Caco-2 (cell line): ENCODE data around the gene FXYD2. TPM values are rescaled to one million over a fixed set of nuclear protein-coding genes. Genes with fewer than 3 reads are reported as not detected.
A peak's percentile ranks its signal among the peaks of the same experiment; 100 is the strongest.

ENCODE experiments used
- BruUV-seq: library from RNA; stranded (reverse); fragments of 400-500 nt; replicated peaks from 2 replicates; lab custom pipeline; 2021; lab: Mats Ljungman, UMichigan
- CTCF ChIA-PET: fragments of 300-600 bp; sonication (Branson Sonifier 250); formaldehyde crosslinking; loops from one replicate; lab custom pipeline; 2022; ENCODE audit warnings: antibody characterized with exemption; lab: Charles Lee
- POLR2A ChIA-PET: fragments of 300-600 bp; sonication (Branson Sonifier 250); formaldehyde crosslinking; loops from one replicate; lab custom pipeline; 2022; ENCODE audit warnings: antibody characterized with exemption; lab: Charles Lee
- DNase-seq, 2 experiments: peaks; one replicate each; pipeline versions ENCODE4 v3.0.0 to v3.0.0-alpha.2; 2020 to 2022
- H3K27me3 ChIP-seq: replicated peaks from 2 replicates; pipeline ENCODE4 v1.6.0; 2011; ENCODE audit warnings: low read length; ENCODE audit not compliant: control insufficient read depth, insufficient read depth
- H3K36me3 ChIP-seq: 2 replicates; pipeline ENCODE4 v1.5.1; 2011; ENCODE audit warnings: low read length; ENCODE audit not compliant: control insufficient read depth, insufficient read depth
- H3K4me1 ChIP-seq: fragments of 250-450 bp; sonication (Bioruptor Pico); 2 replicates; pipeline ENCODE4 v1.5.1; 2020; ENCODE audit warnings: mild to moderate bottlenecking
- H3K4me3 ChIP-seq: 2 replicates; pipeline ENCODE4 v1.5.1; 2011; ENCODE audit warnings: low read depth, mild to moderate bottlenecking, control low read depth, low read length
- H3K9me3 ChIP-seq: fragments of 250-450 bp; sonication (Bioruptor Pico); 2 replicates; pipeline ENCODE4 v1.5.1; 2020; ENCODE audit warnings: mild to moderate bottlenecking, moderate library complexity
- H3K27ac Mint-ChIP-seq: one replicate; pipeline ENCODE4 v1.8.0; 2022; ENCODE audit warnings: mixed read lengths; ENCODE audit not compliant: unreplicated experiment
- H3K27me3 Mint-ChIP-seq: one replicate; pipeline ENCODE4 v1.8.0; 2022; ENCODE audit warnings: mixed read lengths; ENCODE audit not compliant: insufficient read depth, unreplicated experiment
- H3K36me3 Mint-ChIP-seq: one replicate; pipeline ENCODE4 v1.8.0; 2022; ENCODE audit warnings: mild to moderate bottlenecking, mixed read lengths; ENCODE audit not compliant: insufficient read depth, unreplicated experiment
- H3K4me1 Mint-ChIP-seq: one replicate; pipeline ENCODE4 v1.8.0; 2022; ENCODE audit warnings: low read depth, mixed read lengths; ENCODE audit not compliant: unreplicated experiment
- H3K4me3 Mint-ChIP-seq: one replicate; pipeline ENCODE4 v1.8.0; 2022; ENCODE audit warnings: mild to moderate bottlenecking, moderate library complexity, mixed read lengths; ENCODE audit not compliant: unreplicated experiment
- H3K9me3 Mint-ChIP-seq: one replicate; pipeline ENCODE4 v1.8.0; 2022; ENCODE audit warnings: mixed read lengths; ENCODE audit not compliant: unreplicated experiment
- intact Hi-C: fragments of 100-400 bp; cut with micrococcal nuclease; formaldehyde crosslinking; loops from one replicate; pipeline ENCODE4 v1.10.0; 2022; ENCODE audit not compliant: unreplicated experiment
- total RNA-seq: library from RNA; stranded (reverse); gene quantifications from 2 replicates; pipeline ENCODE4 v1.2.3, GENCODE V29; 2022
- TF ChIP-seq, protein P1 (sequence below), 2 experiments: fragments of 200-600 bp in 1 of 2; IDR thresholded peaks; 1 replicate in 1 of 2; 2 replicates in 1 of 2; pipeline versions ENCODE4 v1.5.1 to v1.8.0; 2011 to 2022; ENCODE audit warnings: antibody characterized with exemption in 1 of 2, control low read depth in 1 of 2, inconsistent platforms in 1 of 2, low read depth in 1 of 2, low read length in 1 of 2, mild to moderate bottlenecking in 1 of 2, moderate library complexity in 1 of 2; ENCODE audit not compliant: insufficient read depth in 1 of 2, severe bottlenecking in 1 of 2, unreplicated experiment in 1 of 2

Gene FXYD2
- total RNA-seq, 1 experiment from 2014 or later: 0.48 TPM

DNA sequence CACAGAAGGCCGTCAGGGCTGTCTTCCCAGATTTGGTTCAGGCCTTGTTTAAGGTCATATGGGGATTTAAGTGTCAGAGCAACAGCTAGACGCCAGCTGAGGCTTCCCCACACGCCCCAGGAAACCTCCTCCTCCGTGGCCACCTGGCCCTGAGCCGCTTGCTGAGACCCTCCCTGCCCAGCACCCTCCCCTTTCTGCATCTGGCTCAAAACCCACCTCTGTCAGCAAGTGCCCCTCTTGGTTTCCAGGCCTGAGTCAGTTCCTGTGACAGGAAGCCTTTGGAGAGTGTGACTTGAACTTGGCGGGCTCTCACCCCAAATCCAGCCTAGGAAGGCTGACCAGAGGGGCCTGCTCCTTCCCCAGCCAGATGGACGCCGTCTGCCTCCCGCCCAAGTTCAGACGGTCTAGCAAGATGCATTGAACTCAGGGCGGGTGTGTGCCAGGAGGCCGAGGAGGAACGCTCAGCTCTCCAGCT, 561 bp downstream of the FXYD2 start:
- Mint-ChIP-seq H3K27me3 (no peaks in the 10 kb centered on the region), H3K9me3 (no peaks in the 10 kb centered on the region), H3K36me3 (peaks cover 5% of the 10 kb centered on the region), H3K27ac (no peak overlapping the region), H3K4me1 (peaks cover 7% of the 10 kb centered on the region), H3K4me3 (no peak overlapping the region)
- CTCF ChIA-PET: interaction anchor here (0.6 to 4.3 kb wide), 6 partner anchors 10 to 229 kb away, joined by 3 to 39 read pairs (median 4); no protein-coding TSS in a partner anchor
- BruUV-seq: no TSS peak
- POLR2A ChIA-PET: no interaction called here
- Histone ChIP-seq H3K4me3 (no peak overlapping the region), H3K9me3 (no peaks in the 10 kb centered on the region), H3K4me1 (peaks cover 12% of the 10 kb centered on the region), H3K27me3 (no peaks in the 10 kb centered on the region), H3K36me3 (no peaks in the 10 kb centered on the region)
- no peak for DNase-seq
- TF ChIP-seq, protein P1, sequence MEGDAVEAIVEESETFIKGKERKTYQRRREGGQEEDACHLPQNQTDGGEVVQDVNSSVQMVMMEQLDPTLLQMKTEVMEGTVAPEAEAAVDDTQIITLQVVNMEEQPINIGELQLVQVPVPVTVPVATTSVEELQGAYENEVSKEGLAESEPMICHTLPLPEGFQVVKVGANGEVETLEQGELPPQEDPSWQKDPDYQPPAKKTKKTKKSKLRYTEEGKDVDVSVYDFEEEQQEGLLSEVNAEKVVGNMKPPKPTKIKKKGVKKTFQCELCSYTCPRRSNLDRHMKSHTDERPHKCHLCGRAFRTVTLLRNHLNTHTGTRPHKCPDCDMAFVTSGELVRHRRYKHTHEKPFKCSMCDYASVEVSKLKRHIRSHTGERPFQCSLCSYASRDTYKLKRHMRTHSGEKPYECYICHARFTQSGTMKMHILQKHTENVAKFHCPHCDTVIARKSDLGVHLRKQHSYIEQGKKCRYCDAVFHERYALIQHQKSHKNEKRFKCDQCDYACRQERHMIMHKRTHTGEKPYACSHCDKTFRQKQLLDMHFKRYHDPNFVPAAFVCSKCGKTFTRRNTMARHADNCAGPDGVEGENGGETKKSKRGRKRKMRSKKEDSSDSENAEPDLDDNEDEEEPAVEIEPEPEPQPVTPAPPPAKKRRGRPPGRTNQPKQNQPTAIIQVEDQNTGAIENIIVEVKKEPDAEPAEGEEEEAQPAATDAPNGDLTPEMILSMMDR (IDR thresholded peaks at IDR 0.05; ENCODE audit: insufficient read depth in 1 of 2, low read depth in 1 of 2, low read length in 1 of 2, severe bottlenecking in 1 of 2, unreplicated experiment in 1 of 2): no peak
- intact Hi-C loops: loop anchor here (1.0 kb wide), 1 partner anchor 123 kb away; no protein-coding TSS in a partner anchor

DNA sequence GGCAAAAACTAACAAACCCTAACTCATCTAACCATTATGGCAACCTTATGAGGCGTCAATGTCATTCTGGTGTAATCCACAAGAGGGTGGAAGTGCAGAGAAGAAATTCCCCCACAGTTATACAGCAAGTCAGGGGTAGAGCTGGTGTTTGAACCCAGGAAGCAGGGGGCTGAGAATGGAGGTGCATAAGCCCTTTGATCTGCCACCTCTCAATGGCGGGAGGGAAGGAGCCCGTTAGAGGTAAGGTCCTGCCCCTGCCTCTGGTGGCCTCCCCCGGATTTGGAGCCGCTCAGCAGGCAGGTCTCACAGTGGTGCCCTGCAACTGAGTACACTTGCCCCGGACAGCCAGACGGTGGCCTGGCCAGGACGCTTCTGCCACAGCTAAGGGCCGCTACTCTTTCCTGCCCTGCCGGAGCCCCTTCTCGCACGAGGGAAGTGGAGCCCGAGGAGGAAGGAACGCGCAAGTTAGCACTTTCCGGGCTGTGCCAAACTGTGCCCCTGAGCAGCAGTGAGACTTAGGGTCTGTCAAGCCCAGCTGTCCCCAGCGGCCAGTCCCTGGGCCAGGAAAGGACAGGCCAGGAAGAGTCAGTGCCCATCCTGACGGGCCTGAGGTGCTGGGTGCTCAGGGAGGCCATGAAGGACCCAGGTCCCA, 1.1 kb downstream of the FXYD2 start:
- Mint-ChIP-seq H3K36me3 (peaks cover 5% of the 10 kb centered on the region), H3K4me1 (peaks cover 7% of the 10 kb centered on the region), H3K27me3 (no peaks in the 10 kb centered on the region), H3K27ac (no peak overlapping the region), H3K9me3 (no peaks in the 10 kb centered on the region), H3K4me3 (no peak overlapping the region)
- no peaks in the 10 kb centered on the region for H3K9me3 ChIP-seq
- H3K36me3 ChIP-seq: no peaks in the 10 kb centered on the region
- TF ChIP-seq, protein P1 (IDR thresholded peaks at IDR 0.05; ENCODE audit: insufficient read depth in 1 of 2, low read depth in 1 of 2, low read length in 1 of 2, severe bottlenecking in 1 of 2, unreplicated experiment in 1 of 2): peak; percentile 54 to 58
- no TSS peak for BruUV-seq
- intact Hi-C loops: loop anchor here (1.0 kb wide), 1 partner anchor 124 kb away; no protein-coding TSS in a partner anchor
- H3K4me1 ChIP-seq: peaks cover 14% of the 10 kb centered on the region
- POLR2A ChIA-PET: no interaction called here
- H3K4me3 ChIP-seq: no peak overlapping the region
- CTCF ChIA-PET: interaction anchor here (0.6 to 4.3 kb wide), 10 partner anchors 10 to 319 kb away, joined by 3 to 39 read pairs (median 4); no protein-coding TSS in a partner anchor
- no peaks in the 10 kb centered on the region for H3K27me3 ChIP-seq
- DNase-seq: peak in 1 of 2 experiments; percentile 42

DNA sequence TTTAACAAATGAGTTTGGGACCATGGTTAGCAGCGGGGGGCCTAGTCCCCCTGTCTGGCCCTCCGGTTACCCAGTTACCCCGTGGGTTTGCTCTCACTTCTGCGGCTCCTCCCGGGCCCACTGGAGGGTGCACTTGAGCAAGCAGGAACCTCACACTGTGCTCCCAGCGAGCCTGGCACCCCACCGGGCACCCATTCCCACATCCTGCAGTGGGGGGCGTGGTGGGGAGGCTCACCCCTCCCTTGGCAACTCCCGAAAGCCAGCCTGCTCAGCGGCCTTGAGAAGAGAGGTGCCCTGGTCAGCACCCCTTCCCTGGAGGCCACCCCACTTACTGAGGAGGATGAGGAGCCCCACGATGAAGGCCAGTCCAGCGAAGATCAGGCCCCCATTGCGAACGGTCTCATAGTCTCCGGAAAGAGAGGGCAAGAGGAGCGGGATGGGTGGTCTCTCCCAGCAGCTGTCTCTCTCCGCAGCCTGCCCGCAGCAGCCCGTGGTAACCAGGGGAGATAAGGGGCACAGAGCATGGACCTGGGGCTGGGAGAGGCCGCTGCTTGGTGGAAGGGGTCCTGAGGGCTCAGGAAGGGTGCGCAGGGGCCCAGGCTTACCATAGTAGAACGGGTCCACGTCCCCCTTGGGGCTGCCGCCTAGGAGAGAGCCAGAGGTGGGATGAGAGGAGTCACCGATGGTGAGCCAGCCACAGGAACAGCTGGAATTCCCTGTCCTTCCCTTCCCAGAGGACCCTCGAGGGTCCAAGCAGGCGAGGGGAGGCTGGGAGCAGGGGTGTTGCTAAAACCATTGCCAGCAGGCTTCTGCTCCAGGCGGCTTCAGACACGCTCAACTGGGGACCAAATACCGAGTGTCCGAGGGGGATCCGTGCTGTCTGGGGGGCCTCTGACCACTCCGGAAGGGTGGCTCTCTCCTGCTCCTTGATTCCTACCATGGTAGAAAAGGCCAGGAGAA, 2.2 kb downstream of the FXYD2 start:
- no peak overlapping the region for H3K4me3 Mint-ChIP-seq
- TF ChIP-seq, protein P1 (IDR thresholded peaks at IDR 0.05; ENCODE audit: insufficient read depth in 1 of 2, low read depth in 1 of 2, low read length in 1 of 2, severe bottlenecking in 1 of 2, unreplicated experiment in 1 of 2): peak; percentile 85 to 91
- H3K4me1 ChIP-seq: peaks cover 23% of the 10 kb centered on the region
- H3K27me3 ChIP-seq: no peaks in the 10 kb centered on the region
- no peaks in the 10 kb centered on the region for H3K9me3 ChIP-seq
- no peak overlapping the region for H3K27ac Mint-ChIP-seq
- H3K27me3 Mint-ChIP-seq: no peaks in the 10 kb centered on the region
- H3K36me3 ChIP-seq: no peaks in the 10 kb centered on the region
- H3K4me1 Mint-ChIP-seq: peaks cover 14% of the 10 kb centered on the region
- peaks cover 5% of the 10 kb centered on the region for H3K36me3 Mint-ChIP-seq
- no peaks in the 10 kb centered on the region for H3K9me3 Mint-ChIP-seq
- H3K4me3 ChIP-seq: no peak overlapping the region
- CTCF ChIA-PET: interaction anchor here (0.6 to 4.3 kb wide), 7 partner anchors 11 to 318 kb away, joined by 3 to 39 read pairs (median 5); no protein-coding TSS in a partner anchor
- intact Hi-C loops: loop anchor here (1.0 kb wide), 1 partner anchor 125 kb away; no protein-coding TSS in a partner anchor
- POLR2A ChIA-PET: no interaction called here
- peak; percentile 38 to 66 for DNase-seq
- BruUV-seq: no TSS peak
